CD4-positive, alpha-beta memory T cell (primary cell): Measurements from ENCODE around the gene COL5A1. TPM values are rescaled to one million over a fixed set of nuclear protein-coding genes. Genes with fewer than 3 reads are reported as not detected.
"Not testable (repeated sequence)": the region's sequence is repeated elsewhere in the genome, so short reads cannot be mapped to it uniquely, and the experiment has no call there.

Source experiments
- CTCF ChIA-PET: fragments of 350-600 bp; sonication (Branson Sonifier 250); formaldehyde crosslinking; loops from one replicate; lab custom pipeline; 2021; ENCODE audit warnings: inconsistent platforms; ENCODE audit not compliant: partially characterized antibody; lab: Charles Lee
- POLR2A ChIA-PET: fragments of 350-600 bp; sonication (Branson Sonifier 250); formaldehyde crosslinking; loops from one replicate; lab custom pipeline; 2021; ENCODE audit not compliant: partially characterized antibody; lab: Charles Lee
- DNase-seq, 5 donors: peaks; one replicate each; pipeline versions ENCODE4 v3.0.0 to v3.0.0-alpha.2; 2020 to 2022; ENCODE audit warnings: mixed read lengths in 1 of 5
- H3K27ac ChIP-seq: one replicate; pipeline ENCODE4 v1.7.0; 2013; ENCODE audit warnings: low read depth, low read length
- H3K27me3 ChIP-seq: 2 replicates; pipeline ENCODE4 v1.7.0; 2013; ENCODE audit warnings: mild to moderate bottlenecking, low read length, moderate library complexity; ENCODE audit not compliant: insufficient read depth
- H3K36me3 ChIP-seq: 2 replicates; pipeline ENCODE4 v1.7.0; 2013; ENCODE audit warnings: mild to moderate bottlenecking, low read length, moderate library complexity; ENCODE audit not compliant: insufficient read depth
- H3K4me1 ChIP-seq: 2 replicates; pipeline ENCODE4 v1.7.0; 2013; ENCODE audit warnings: mild to moderate bottlenecking, low read length, moderate library complexity; ENCODE audit not compliant: insufficient read depth
- H3K4me3 ChIP-seq, 2 donors: one replicate each; pipeline ENCODE4 v1.7.0; 2013; ENCODE audit warnings: low read length in 2 of 2, mild to moderate bottlenecking in 1 of 2
- H3K9me3 ChIP-seq, 2 donors: one replicate each; pipeline ENCODE4 v1.7.0; 2013; ENCODE audit warnings: low read length in 2 of 2, control low read depth in 1 of 2; ENCODE audit not compliant: control insufficient read depth in 1 of 2
- H3K27ac Mint-ChIP-seq, 7 donors: one replicate each; pipeline ENCODE4 v1.8.0; 2020 to 2021; ENCODE audit warnings: mixed read lengths in 7 of 7, mild to moderate bottlenecking in 6 of 7, inconsistent platforms in 3 of 7, moderate library complexity in 3 of 7
- H3K27me3 Mint-ChIP-seq, 2 donors: one replicate each; pipeline ENCODE4 v1.8.0; 2020 to 2021; ENCODE audit warnings: mixed read lengths in 2 of 2
- H3K36me3 Mint-ChIP-seq, 2 donors: one replicate each; pipeline ENCODE4 v1.8.0; 2020 to 2021; ENCODE audit warnings: mixed read lengths in 2 of 2, inconsistent platforms in 1 of 2, mild to moderate bottlenecking in 1 of 2
- H3K4me1 Mint-ChIP-seq, 4 donors: one replicate each; pipeline ENCODE4 v1.8.0; 2020 to 2021; ENCODE audit warnings: mixed read lengths in 4 of 4, mild to moderate bottlenecking in 1 of 4
- H3K4me3 Mint-ChIP-seq, 8 donors: one replicate each; pipeline ENCODE4 v1.8.0; 2020 to 2021; ENCODE audit warnings: mixed read lengths in 8 of 8, mild to moderate bottlenecking in 7 of 8, moderate library complexity in 6 of 8, inconsistent platforms in 3 of 8
- H3K9me3 Mint-ChIP-seq, 8 donors: one replicate each; pipeline ENCODE4 v1.8.0; 2020 to 2021; ENCODE audit warnings: mixed read lengths in 8 of 8, mild to moderate bottlenecking in 5 of 8, inconsistent platforms in 3 of 8, moderate library complexity in 1 of 8
- intact Hi-C: fragments of 100-400 bp; cut with micrococcal nuclease; formaldehyde crosslinking; loops from one replicate; pipeline ENCODE4 v1.15.1; 2023
- polyA plus RNA-seq, 2 donors: library from polyadenylated mRNA; unstranded; fragments of 300-500 nt; fragmentation: Illumina TruSeq; gene quantifications; one replicate each; pipeline ENCODE4 v1.2.3, GENCODE V29; 2021
- total RNA-seq, 2 experiments: library from RNA; stranded (reverse); gene quantifications; one replicate each; pipeline ENCODE4 v1.2.3, GENCODE V29; 2021

Gene COL5A1
- total and polyA plus RNA-seq, 4 experiments from 2014 or later: 0.36 to 1.6 (median 1.5) TPM; not detected in 1

- no peaks in the 10 kb centered on the region for H3K4me1 ChIP-seq
- no peaks in the 10 kb centered on the region for H3K9me3 ChIP-seq
- no peaks in the 10 kb centered on the region for H3K36me3 ChIP-seq
- DNase-seq: no peak
- Mint-ChIP-seq H3K9me3 (peaks cover 0 to 10% (median 4%) of the 10 kb centered on the region in 8 donors), H3K27me3 (peaks cover 18 to 21% of the 10 kb centered on the region in 2 donors), H3K4me3 (no peak overlapping the region), H3K4me1 (no peaks in the 10 kb centered on the region), H3K27ac (no peak overlapping the region), H3K36me3 (no peaks in the 10 kb centered on the region)
- peaks cover 4% of the 10 kb centered on the region for H3K27me3 ChIP-seq
- intact Hi-C loops: no loop called here
- CTCF ChIA-PET: no interaction called here
- POLR2A ChIA-PET: interaction anchor here (0.5 kb wide), 1 partner anchor 13 kb away, joined by 3 read pairs; no protein-coding TSS in a partner anchor
- no peak overlapping the region for H3K4me3 ChIP-seq
- H3K27ac ChIP-seq: no peak overlapping the region
Measured at GRCh38 chr9:134854541-134854981, 213.0 kb downstream of the COL5A1 start.

- CTCF ChIA-PET: no interaction called here
- H3K27me3 Mint-ChIP-seq: peaks cover 22 to 23% of the 10 kb centered on the region in 2 donors
- no peak overlapping the region for H3K27ac Mint-ChIP-seq
- no peaks in the 10 kb centered on the region for H3K4me1 Mint-ChIP-seq
- H3K9me3 Mint-ChIP-seq: peaks cover 0 to 10% (median 4%) of the 10 kb centered on the region in 8 donors
- no peaks in the 10 kb centered on the region for H3K4me1 ChIP-seq
- POLR2A ChIA-PET: interaction anchor here (0.5 kb wide), 1 partner anchor 12 kb away, joined by 3 read pairs; no protein-coding TSS in a partner anchor
- H3K27me3 ChIP-seq: peaks cover 4% of the 10 kb centered on the region
- H3K9me3 ChIP-seq: no peaks in the 10 kb centered on the region
- no peak overlapping the region for H3K27ac ChIP-seq
- no peak for DNase-seq
- no peak overlapping the region for H3K4me3 Mint-ChIP-seq
- H3K4me3 ChIP-seq: no peak overlapping the region
- intact Hi-C loops: no loop called here
- H3K36me3 Mint-ChIP-seq: no peaks in the 10 kb centered on the region
- no peaks in the 10 kb centered on the region for H3K36me3 ChIP-seq
Measured at GRCh38 chr9:134855231-134855899, 213.8 kb downstream of the COL5A1 start.

GRCh38 chr9:134855900-134856377, 214.3 kb downstream of the COL5A1 start:
- CTCF ChIA-PET: no interaction called here
- Histone ChIP-seq H3K36me3 (no peaks in the 10 kb centered on the region), H3K9me3 (no peaks in the 10 kb centered on the region), H3K4me3 (no peak overlapping the region), H3K27me3 (peaks cover 4% of the 10 kb centered on the region), H3K4me1 (no peaks in the 10 kb centered on the region), H3K27ac (no peak overlapping the region)
- no peak for DNase-seq
- Mint-ChIP-seq H3K27ac (no peak overlapping the region), H3K36me3 (no peaks in the 10 kb centered on the region), H3K4me3 (no peak overlapping the region), H3K9me3 (peaks cover 0 to 10% (median 4%) of the 10 kb centered on the region in 8 donors), H3K4me1 (no peaks in the 10 kb centered on the region), H3K27me3 (peaks cover 23 to 25% of the 10 kb centered on the region in 2 donors)
- POLR2A ChIA-PET: no interaction called here
- intact Hi-C loops: no loop called here

- intact Hi-C loops, H3K9me3 Mint-ChIP-seq, POLR2A ChIA-PET, H3K4me1 Mint-ChIP-seq, H3K36me3 Mint-ChIP-seq, H3K36me3 ChIP-seq, CTCF ChIA-PET, H3K9me3 ChIP-seq, DNase-seq, H3K4me3 ChIP-seq, H3K27ac ChIP-seq, H3K27me3 ChIP-seq, H3K4me3 Mint-ChIP-seq, H3K27ac Mint-ChIP-seq, H3K4me1 ChIP-seq: not testable (repeated sequence)
- H3K27me3 Mint-ChIP-seq: peaks cover 26 to 28% of the 10 kb centered on the region in 2 donors
Measured at GRCh38 chr9:134857451-134857850, 215.8 kb downstream of the COL5A1 start.

- no peak overlapping the region for H3K4me3 ChIP-seq
- H3K4me3 Mint-ChIP-seq: no peak overlapping the region
- DNase-seq: no peak
- H3K4me1 ChIP-seq: no peaks in the 10 kb centered on the region
- POLR2A ChIA-PET: no interaction called here
- no peak overlapping the region for H3K27ac Mint-ChIP-seq
- H3K36me3 Mint-ChIP-seq: no peaks in the 10 kb centered on the region
- H3K27me3 Mint-ChIP-seq: peaks cover 25 to 26% of the 10 kb centered on the region in 2 donors
- peaks cover 0 to 10% (median 6%) of the 10 kb centered on the region in 8 donors for H3K9me3 Mint-ChIP-seq
- peaks cover 4% of the 10 kb centered on the region for H3K27me3 ChIP-seq
- H3K27ac ChIP-seq: no peak overlapping the region
- CTCF ChIA-PET: no interaction called here
- H3K36me3 ChIP-seq: no peaks in the 10 kb centered on the region
- H3K4me1 Mint-ChIP-seq: no peaks in the 10 kb centered on the region
- intact Hi-C loops: no loop called here
- no peaks in the 10 kb centered on the region for H3K9me3 ChIP-seq
Measured at GRCh38 chr9:134858051-134858841, 216.6 kb downstream of the COL5A1 start.

GRCh38 chr9:134860510-134860909, 218.9 kb downstream of the COL5A1 start:
- Histone ChIP-seq H3K27me3 (no peaks in the 10 kb centered on the region), H3K4me3 (no peak overlapping the region), H3K36me3 (no peaks in the 10 kb centered on the region), H3K27ac (no peak overlapping the region), H3K9me3 (no peaks in the 10 kb centered on the region), H3K4me1 (no peaks in the 10 kb centered on the region)
- Mint-ChIP-seq H3K4me1 (no peaks in the 10 kb centered on the region), H3K27me3 (peaks cover 17 to 26% of the 10 kb centered on the region in 2 donors), H3K4me3 (no peak overlapping the region), H3K36me3 (no peaks in the 10 kb centered on the region), H3K27ac (no peak overlapping the region), H3K9me3 (peaks cover 0 to 10% (median 5%) of the 10 kb centered on the region in 8 donors)
- no peak for DNase-seq
- CTCF ChIA-PET: no interaction called here
- intact Hi-C loops: no loop called here
- POLR2A ChIA-PET: no interaction called here

- H3K27me3 ChIP-seq: no peaks in the 10 kb centered on the region
- Mint-ChIP-seq H3K27ac (no peak overlapping the region), H3K9me3 (peaks cover 0 to 10% (median 5%) of the 10 kb centered on the region in 8 donors), H3K36me3 (no peaks in the 10 kb centered on the region), H3K4me3 (no peak overlapping the region), H3K4me1 (no peaks in the 10 kb centered on the region), H3K27me3 (peaks cover 14 to 22% of the 10 kb centered on the region in 2 donors)
- H3K27ac ChIP-seq: no peak overlapping the region
- H3K9me3 ChIP-seq: no peaks in the 10 kb centered on the region
- no peak for DNase-seq
- no peaks in the 10 kb centered on the region for H3K36me3 ChIP-seq
- CTCF ChIA-PET: no interaction called here
- H3K4me1 ChIP-seq: no peaks in the 10 kb centered on the region
- no peak overlapping the region for H3K4me3 ChIP-seq
- POLR2A ChIA-PET: no interaction called here
- intact Hi-C loops: no loop called here
Measured at GRCh38 chr9:134861595-134862334, 220.2 kb downstream of the COL5A1 start.
